ENCODE measurements around the gene CD27.
"Not testable (repeated sequence)": the region's sequence is repeated elsewhere in the genome, so short reads cannot be mapped to it uniquely, and the experiment has no call there.

DNA sequence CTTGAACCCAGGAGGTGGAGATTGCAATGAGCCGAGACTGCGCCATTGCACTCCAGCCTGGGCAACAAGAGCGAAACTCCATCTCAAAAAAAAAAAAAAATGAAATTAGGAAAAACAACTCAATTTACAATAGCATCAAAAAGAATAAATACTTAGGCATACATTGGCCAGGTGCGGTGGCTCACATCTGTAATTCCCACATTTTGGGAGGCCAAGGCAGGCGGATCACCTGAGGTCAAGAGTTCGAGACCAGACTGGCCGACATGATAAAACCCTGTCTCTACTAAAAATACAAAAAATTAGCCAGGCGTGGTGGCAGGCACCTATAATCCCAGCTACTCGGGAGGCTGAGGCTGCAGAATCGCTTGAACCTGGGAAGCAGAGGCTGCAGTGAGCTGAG, 17.0 kb upstream of the CD27 start:
- TF ChIP-seq, protein P1, sequence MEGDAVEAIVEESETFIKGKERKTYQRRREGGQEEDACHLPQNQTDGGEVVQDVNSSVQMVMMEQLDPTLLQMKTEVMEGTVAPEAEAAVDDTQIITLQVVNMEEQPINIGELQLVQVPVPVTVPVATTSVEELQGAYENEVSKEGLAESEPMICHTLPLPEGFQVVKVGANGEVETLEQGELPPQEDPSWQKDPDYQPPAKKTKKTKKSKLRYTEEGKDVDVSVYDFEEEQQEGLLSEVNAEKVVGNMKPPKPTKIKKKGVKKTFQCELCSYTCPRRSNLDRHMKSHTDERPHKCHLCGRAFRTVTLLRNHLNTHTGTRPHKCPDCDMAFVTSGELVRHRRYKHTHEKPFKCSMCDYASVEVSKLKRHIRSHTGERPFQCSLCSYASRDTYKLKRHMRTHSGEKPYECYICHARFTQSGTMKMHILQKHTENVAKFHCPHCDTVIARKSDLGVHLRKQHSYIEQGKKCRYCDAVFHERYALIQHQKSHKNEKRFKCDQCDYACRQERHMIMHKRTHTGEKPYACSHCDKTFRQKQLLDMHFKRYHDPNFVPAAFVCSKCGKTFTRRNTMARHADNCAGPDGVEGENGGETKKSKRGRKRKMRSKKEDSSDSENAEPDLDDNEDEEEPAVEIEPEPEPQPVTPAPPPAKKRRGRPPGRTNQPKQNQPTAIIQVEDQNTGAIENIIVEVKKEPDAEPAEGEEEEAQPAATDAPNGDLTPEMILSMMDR (conservative IDR thresholded peaks at IDR 0.05 in 1 of 2, IDR thresholded peaks at IDR 0.05 in 1 of 2; ENCODE audit: extremely low read depth in 1 of 2, insufficient read depth in 1 of 2, low read depth in 1 of 2, low read length in 2 of 2), result not testable (repeated sequence)
- not testable (repeated sequence) for TF ChIP-seq EZH2 (IDR thresholded peaks at IDR 0.05; ENCODE audit: borderline replicate concordance, low read length)

All from mammary epithelial cell (primary cell).